Mucosa of stomach (tissue), 1 donor: ENCODE results near the gene MAGI2.
"Not testable (repeated sequence)": the region's sequence is repeated elsewhere in the genome, so short reads cannot be mapped to it uniquely, and the experiment has no call there.

Source experiments
- H3K27me3 ChIP-seq: one replicate; pipeline ENCODE4 v1.7.0; 2013; ENCODE audit warnings: mild to moderate bottlenecking, low read length; ENCODE audit not compliant: control insufficient read depth, insufficient read depth
- H3K36me3 ChIP-seq: one replicate; pipeline ENCODE4 v1.7.0; 2013; ENCODE audit warnings: low read length; ENCODE audit not compliant: control insufficient read depth, insufficient read depth
- H3K4me1 ChIP-seq: one replicate; pipeline ENCODE4 v1.7.0; 2013; ENCODE audit warnings: mild to moderate bottlenecking, low read length; ENCODE audit not compliant: control insufficient read depth, insufficient read depth
- H3K4me3 ChIP-seq: one replicate; pipeline ENCODE4 v1.7.0; 2013; ENCODE audit warnings: low read length
- H3K9ac ChIP-seq: one replicate; pipeline ENCODE4 v1.7.0; 2013; ENCODE audit warnings: mild to moderate bottlenecking, low read length, moderate library complexity
- H3K9me3 ChIP-seq: one replicate; pipeline ENCODE4 v1.7.0; 2013; ENCODE audit warnings: mild to moderate bottlenecking, low read length, moderate library complexity; ENCODE audit not compliant: control insufficient read depth
- donor health status: Pancreatic carcinoma.

Gene MAGI2

DNA sequence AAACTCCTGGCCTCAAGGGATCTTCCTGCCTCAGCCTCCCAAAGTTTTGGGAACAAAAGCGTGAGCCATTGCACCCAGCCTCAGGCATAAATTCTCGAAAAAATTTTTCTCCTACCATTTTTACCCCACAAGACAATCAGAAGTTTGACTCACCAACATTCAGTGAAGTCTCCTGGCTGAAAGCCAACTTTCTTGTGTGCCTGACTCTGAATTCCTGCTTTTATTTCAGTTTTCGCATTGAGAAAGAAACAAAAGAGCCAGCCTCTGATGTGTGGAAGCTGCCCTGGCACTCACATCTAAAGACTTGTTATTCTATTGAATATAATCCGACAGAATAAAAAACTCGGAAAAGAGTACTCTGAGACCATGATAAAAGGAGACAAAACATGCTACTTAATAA is 402.9 kb downstream of the MAGI2 start:
- Histone ChIP-seq H3K27me3 (no peaks in the 10 kb centered on the region), H3K36me3 (no peaks in the 10 kb centered on the region), H3K9ac (no peak overlapping the region), H3K4me3 (no peak overlapping the region), H3K4me1 (no peaks in the 10 kb centered on the region), H3K9me3 (no peaks in the 10 kb centered on the region)

DNA sequence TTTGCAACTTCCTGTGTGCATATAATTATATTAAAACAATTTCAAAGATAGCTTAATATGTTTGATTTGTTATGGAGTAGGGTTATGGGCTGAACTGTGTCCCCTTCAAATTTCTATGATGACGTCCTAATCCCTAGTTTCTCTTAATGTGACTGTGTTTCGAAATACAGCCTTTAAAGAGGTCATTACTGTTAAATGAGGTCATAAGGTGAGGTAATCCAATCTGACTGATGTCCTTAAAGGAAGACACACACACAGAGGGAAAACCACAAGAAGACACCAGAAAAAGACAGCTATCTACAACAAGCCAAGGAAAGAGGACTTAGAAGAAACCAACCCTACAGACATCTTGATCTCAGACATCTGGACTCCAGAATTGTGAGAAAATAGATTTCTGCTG is 407.4 kb downstream of the MAGI2 start:
- H3K4me1 ChIP-seq = no peaks in the 10 kb centered on the region
- H3K4me3 ChIP-seq = no peak overlapping the region
- no peaks in the 10 kb centered on the region for H3K27me3 ChIP-seq
- no peaks in the 10 kb centered on the region for H3K9me3 ChIP-seq
- H3K9ac ChIP-seq = no peak overlapping the region
- no peaks in the 10 kb centered on the region for H3K36me3 ChIP-seq

DNA sequence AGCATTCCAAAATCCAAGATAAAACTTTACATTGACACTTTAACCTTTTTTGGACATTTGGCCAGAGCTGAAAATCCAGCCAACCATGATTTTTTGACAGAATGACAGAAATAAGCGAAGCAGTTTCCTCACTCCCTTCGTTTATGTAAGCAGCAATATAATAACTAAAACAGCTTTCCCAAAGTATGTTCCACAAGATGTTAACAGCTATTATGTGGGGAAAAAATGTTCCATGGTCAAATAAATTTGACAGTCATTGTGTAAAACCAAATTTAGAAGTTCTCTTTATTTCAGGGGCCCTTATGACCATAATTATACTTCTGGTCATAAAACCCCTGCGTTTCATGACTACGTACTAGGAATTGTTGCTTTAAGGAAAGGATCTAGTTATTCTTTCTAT is 416.5 kb downstream of the MAGI2 start:
- Histone ChIP-seq H3K4me1 (no peaks in the 10 kb centered on the region), H3K36me3 (no peaks in the 10 kb centered on the region), H3K9ac (no peak overlapping the region), H3K27me3 (no peaks in the 10 kb centered on the region), H3K4me3 (no peak overlapping the region), H3K9me3 (no peaks in the 10 kb centered on the region)

- H3K9me3 ChIP-seq = no peaks in the 10 kb centered on the region
- H3K4me1 ChIP-seq = no peaks in the 10 kb centered on the region
- no peak overlapping the region for H3K9ac ChIP-seq
- H3K4me3 ChIP-seq = no peak overlapping the region
- no peaks in the 10 kb centered on the region for H3K36me3 ChIP-seq
- no peaks in the 10 kb centered on the region for H3K27me3 ChIP-seq
Measured at GRCh38 chr7:79036356-79036755, 417.1 kb downstream of the MAGI2 start.

- H3K9me3 ChIP-seq = no peaks in the 10 kb centered on the region
Measured at GRCh38 chr7:79035858-79036257, 417.6 kb downstream of the MAGI2 start.

GRCh38 chr7:79034730-79035129 is 418.7 kb downstream of the MAGI2 start:
- Histone ChIP-seq H3K9ac (no peak overlapping the region), H3K27me3 (no peaks in the 10 kb centered on the region), H3K4me3 (no peak overlapping the region), H3K4me1 (no peaks in the 10 kb centered on the region), H3K36me3 (no peaks in the 10 kb centered on the region), H3K9me3 (no peaks in the 10 kb centered on the region)

More at GRCh38 chr7:79035858-79036257, 417.6 kb downstream of the MAGI2 start:
- H3K4me1 ChIP-seq = no peaks in the 10 kb centered on the region
- no peak overlapping the region for H3K9ac ChIP-seq
- no peaks in the 10 kb centered on the region for H3K27me3 ChIP-seq
- no peaks in the 10 kb centered on the region for H3K36me3 ChIP-seq
- H3K4me3 ChIP-seq = no peak overlapping the region

GRCh38 chr7:79019711-79020110 is 433.8 kb downstream of the MAGI2 start:
- not testable (repeated sequence) for H3K36me3 ChIP-seq, H3K4me1 ChIP-seq, H3K4me3 ChIP-seq, H3K9ac ChIP-seq, H3K9me3 ChIP-seq, H3K27me3 ChIP-seq

DNA sequence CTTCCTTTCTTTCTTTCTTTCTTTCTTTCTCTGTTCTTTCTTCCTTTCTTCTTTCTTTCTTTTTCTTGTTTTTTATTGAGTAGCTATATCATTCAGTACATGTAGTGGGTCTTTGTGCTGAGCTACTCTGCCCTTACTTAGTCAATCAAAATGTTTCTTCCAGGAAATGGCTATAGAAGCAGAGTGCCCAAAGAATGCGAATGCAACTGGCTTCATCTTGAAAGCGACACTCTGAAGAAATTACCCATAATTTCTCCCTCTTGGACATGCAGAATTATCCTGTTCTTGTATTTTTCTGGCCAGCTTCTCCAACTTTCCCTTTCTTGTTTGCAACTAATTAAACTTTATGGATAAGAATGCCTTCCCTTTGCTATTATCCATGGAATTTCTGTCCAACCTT is 441.5 kb downstream of the MAGI2 start:
- H3K9me3 ChIP-seq = no peaks in the 10 kb centered on the region
- H3K27me3 ChIP-seq = no peaks in the 10 kb centered on the region
- H3K36me3 ChIP-seq = no peaks in the 10 kb centered on the region
- H3K4me3 ChIP-seq = no peak overlapping the region
- H3K9ac ChIP-seq = no peak overlapping the region
- no peaks in the 10 kb centered on the region for H3K4me1 ChIP-seq

- no peak overlapping the region for H3K4me3 ChIP-seq
- no peaks in the 10 kb centered on the region for H3K9me3 ChIP-seq
- no peaks in the 10 kb centered on the region for H3K27me3 ChIP-seq
- H3K9ac ChIP-seq = no peak overlapping the region
- H3K4me1 ChIP-seq = no peaks in the 10 kb centered on the region
- H3K36me3 ChIP-seq = no peaks in the 10 kb centered on the region
Measured at GRCh38 chr7:79009647-79010046, 443.8 kb downstream of the MAGI2 start.

DNA sequence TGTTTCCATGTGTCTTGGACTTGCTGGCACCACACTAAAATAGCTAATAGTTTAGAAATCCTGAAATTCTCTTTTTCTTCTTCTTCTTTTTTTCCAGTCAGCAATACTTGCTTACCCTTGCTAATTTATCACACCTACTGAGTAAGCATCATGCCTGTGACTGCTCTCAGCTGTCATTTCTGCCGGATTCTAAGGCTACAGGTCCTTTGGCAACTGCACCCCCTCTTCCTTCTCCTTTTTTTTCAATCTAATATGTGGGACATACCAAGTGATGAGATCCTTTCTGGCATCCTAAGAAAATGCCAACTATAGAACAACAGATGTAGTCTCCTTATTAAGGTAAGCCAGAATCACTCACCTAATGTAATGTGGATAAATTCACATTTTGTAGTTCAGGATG is 444.7 kb downstream of the MAGI2 start:
- no peak overlapping the region for H3K4me3 ChIP-seq
- no peaks in the 10 kb centered on the region for H3K27me3 ChIP-seq
- no peaks in the 10 kb centered on the region for H3K36me3 ChIP-seq
- H3K4me1 ChIP-seq = no peaks in the 10 kb centered on the region
- H3K9me3 ChIP-seq = no peaks in the 10 kb centered on the region
- no peak overlapping the region for H3K9ac ChIP-seq

DNA sequence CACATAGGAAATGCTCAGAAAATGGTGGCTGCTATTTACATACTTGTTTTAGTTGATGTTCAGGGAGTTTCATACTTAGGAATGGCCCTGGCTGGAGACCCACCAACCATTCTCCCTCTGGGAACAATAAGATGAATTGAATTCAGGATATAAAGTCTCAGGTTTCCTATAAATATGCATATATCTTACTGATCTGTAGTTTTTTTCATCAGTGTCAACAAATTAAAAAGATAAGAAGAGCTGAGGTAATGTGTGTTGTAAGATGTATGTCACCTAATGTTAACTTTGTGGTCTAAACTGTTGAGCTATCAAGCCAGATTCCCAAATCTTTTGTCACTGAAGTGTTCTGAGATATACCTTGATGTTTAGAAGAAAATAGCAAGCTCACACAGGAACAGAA is 457.5 kb downstream of the MAGI2 start:
- H3K9ac ChIP-seq = no peak overlapping the region
- H3K4me3 ChIP-seq = no peak overlapping the region
- H3K4me1 ChIP-seq = no peaks in the 10 kb centered on the region
- H3K36me3 ChIP-seq = no peaks in the 10 kb centered on the region
- no peaks in the 10 kb centered on the region for H3K9me3 ChIP-seq
- H3K27me3 ChIP-seq = no peaks in the 10 kb centered on the region

GRCh38 chr7:78993341-78993740 is 460.1 kb downstream of the MAGI2 start:
- H3K27me3 ChIP-seq = no peaks in the 10 kb centered on the region
- H3K36me3 ChIP-seq = no peaks in the 10 kb centered on the region
- no peaks in the 10 kb centered on the region for H3K4me1 ChIP-seq
- H3K9me3 ChIP-seq = no peaks in the 10 kb centered on the region
- no peak overlapping the region for H3K4me3 ChIP-seq
- H3K9ac ChIP-seq = no peak overlapping the region

DNA sequence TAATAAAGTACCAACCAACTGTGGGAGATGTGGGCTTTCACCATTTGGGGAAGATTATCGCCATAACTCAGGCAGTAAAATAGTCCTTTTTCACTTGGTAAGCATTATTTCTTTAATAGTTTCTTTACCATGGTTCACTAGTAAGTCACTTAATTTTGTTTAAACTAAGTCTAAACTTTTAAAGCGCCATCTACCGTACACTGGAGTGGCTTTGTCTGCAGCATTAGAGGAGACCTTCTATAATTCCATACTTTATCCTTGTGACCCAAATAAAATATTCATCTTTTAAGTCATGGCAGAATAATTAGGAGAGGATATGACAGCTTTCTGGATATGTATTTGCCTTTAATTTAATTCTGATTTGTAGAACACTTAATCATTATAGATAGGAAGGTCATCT is 468.0 kb downstream of the MAGI2 start:
- no peak overlapping the region for H3K4me3 ChIP-seq
- no peaks in the 10 kb centered on the region for H3K4me1 ChIP-seq
- H3K9ac ChIP-seq = no peak overlapping the region
- no peaks in the 10 kb centered on the region for H3K9me3 ChIP-seq
- H3K27me3 ChIP-seq = no peaks in the 10 kb centered on the region
- H3K36me3 ChIP-seq = no peaks in the 10 kb centered on the region
